GM10266 (cell line): ENCODE measurements around the gene HMGCS1.

ENCODE experiments used
- DNase-seq: peaks from one replicate; pipeline ENCODE4 v3.0.0; 2012; ENCODE audit errors: extremely low spot score
- CTCF ChIP-seq: IDR thresholded peaks from 2 replicates; pipeline ENCODE4 v1.5.1; 2012; ENCODE audit warnings: mild to moderate bottlenecking, low read depth; ENCODE audit not compliant: control insufficient read depth, insufficient read depth; ENCODE audit errors: missing control alignments

The HMGCS1 gene

GRCh38 chr5:43242196-43242595, 71.0 kb downstream of the HMGCS1 start:
- no peak for DNase-seq
- TF ChIP-seq CTCF, result no peak
